ENCODE results near the gene LIMK1.

The LIMK1 gene

GRCh38 chr7:74063646-74064045, 20.0 kb upstream of the LIMK1 start:
- Mint-ChIP-seq H3K4me3 (no peak overlapping the region), H3K27ac (peak overlapping the region; percentile 89), H3K36me3 (no peaks in the 10 kb centered on the region), H3K9me3 (no peaks in the 10 kb centered on the region), H3K4me1 (peaks cover 13% of the 10 kb centered on the region)
- DNase-seq (ENCODE audit: low spot score in 2 of 2) (no peak), ATAC-seq (no peak)

- H3K27ac Mint-ChIP-seq: no peak overlapping the region
- no peak overlapping the region for H3K4me3 Mint-ChIP-seq
- H3K9me3 Mint-ChIP-seq: no peaks in the 10 kb centered on the region
- no peak for DNase-seq (ENCODE audit: low spot score in 2 of 2)
- peaks cover 13% of the 10 kb centered on the region for H3K4me1 Mint-ChIP-seq
- no peaks in the 10 kb centered on the region for H3K36me3 Mint-ChIP-seq
- ATAC-seq: no peak
These were observed 18.9 kb upstream of the LIMK1 start for GRCh38 chr7:74064696-74065095.

- H3K9me3 Mint-ChIP-seq: no peaks in the 10 kb centered on the region
- H3K36me3 Mint-ChIP-seq: no peaks in the 10 kb centered on the region
- H3K4me3 Mint-ChIP-seq: no peak overlapping the region
- no peak for ATAC-seq
- H3K4me1 Mint-ChIP-seq: peaks cover 8% of the 10 kb centered on the region
- H3K27ac Mint-ChIP-seq: no peak overlapping the region
- no peak for DNase-seq (ENCODE audit: low spot score in 2 of 2)
These were observed 17.0 kb upstream of the LIMK1 start for GRCh38 chr7:74066626-74067025.

- Mint-ChIP-seq H3K9me3 (no peaks in the 10 kb centered on the region), H3K4me3 (no peak overlapping the region), H3K36me3 (no peaks in the 10 kb centered on the region), H3K27ac (no peak overlapping the region), H3K4me1 (no peaks in the 10 kb centered on the region)
- DNase-seq (ENCODE audit: low spot score in 2 of 2): no peak
- ATAC-seq: no peak
These were observed 15.1 kb upstream of the LIMK1 start for GRCh38 chr7:74068378-74069085.

GRCh38 chr7:74069086-74069541, 14.5 kb upstream of the LIMK1 start:
- ATAC-seq: no peak
- no peaks in the 10 kb centered on the region for H3K36me3 Mint-ChIP-seq
- no peaks in the 10 kb centered on the region for H3K9me3 Mint-ChIP-seq
- no peaks in the 10 kb centered on the region for H3K4me1 Mint-ChIP-seq
- DNase-seq (ENCODE audit: low spot score in 2 of 2): no peak
- H3K4me3 Mint-ChIP-seq: no peak overlapping the region
- no peak overlapping the region for H3K27ac Mint-ChIP-seq

- no peak for DNase-seq (ENCODE audit: low spot score in 2 of 2)
- H3K36me3 Mint-ChIP-seq: no peaks in the 10 kb centered on the region
- H3K4me3 Mint-ChIP-seq: no peak overlapping the region
- H3K9me3 Mint-ChIP-seq: no peaks in the 10 kb centered on the region
- no peaks in the 10 kb centered on the region for H3K4me1 Mint-ChIP-seq
- H3K27ac Mint-ChIP-seq: peak overlapping the region; percentile 24
- no peak for ATAC-seq
These were observed 13.6 kb upstream of the LIMK1 start for GRCh38 chr7:74069790-74070618.

- no peaks in the 10 kb centered on the region for H3K4me1 Mint-ChIP-seq
- no peak overlapping the region for H3K4me3 Mint-ChIP-seq
- DNase-seq (ENCODE audit: low spot score in 2 of 2) (no peak), ATAC-seq (no peak)
- no peaks in the 10 kb centered on the region for H3K9me3 Mint-ChIP-seq
- no peaks in the 10 kb centered on the region for H3K36me3 Mint-ChIP-seq
- peak overlapping the region; percentile 24 for H3K27ac Mint-ChIP-seq
These were observed 13.0 kb upstream of the LIMK1 start for GRCh38 chr7:74070619-74070921.

GRCh38 chr7:74071121-74071520, 12.5 kb upstream of the LIMK1 start:
- no peaks in the 10 kb centered on the region for H3K36me3 Mint-ChIP-seq

GRCh38 chr7:74074770-74075169, 8.8 kb upstream of the LIMK1 start:
- no peaks in the 10 kb centered on the region for H3K36me3 Mint-ChIP-seq
- no peak overlapping the region for H3K4me3 Mint-ChIP-seq
- no peaks in the 10 kb centered on the region for H3K4me1 Mint-ChIP-seq
- ATAC-seq: no peak
- H3K27ac Mint-ChIP-seq: peak overlapping the region; percentile 29
- no peak for DNase-seq (ENCODE audit: low spot score in 2 of 2)
- H3K9me3 Mint-ChIP-seq: no peaks in the 10 kb centered on the region

More at GRCh38 chr7:74071121-74071520, 12.5 kb upstream of the LIMK1 start:
- no peaks in the 10 kb centered on the region for H3K9me3 Mint-ChIP-seq
- no peak for DNase-seq (ENCODE audit: low spot score in 2 of 2)
- no peak overlapping the region for H3K27ac Mint-ChIP-seq
- no peaks in the 10 kb centered on the region for H3K4me1 Mint-ChIP-seq
- H3K4me3 Mint-ChIP-seq: no peak overlapping the region
- no peak for ATAC-seq

- Mint-ChIP-seq H3K9me3 (no peaks in the 10 kb centered on the region), H3K4me3 (no peak overlapping the region), H3K36me3 (no peaks in the 10 kb centered on the region), H3K4me1 (no peaks in the 10 kb centered on the region), H3K27ac (no peak overlapping the region)
- DNase-seq (ENCODE audit: low spot score in 2 of 2) (no peak), ATAC-seq (no peak)
These were observed 5.1 kb upstream of the LIMK1 start for GRCh38 chr7:74078461-74078860.

- Mint-ChIP-seq H3K27ac (no peak overlapping the region), H3K4me1 (peaks cover 21% of the 10 kb centered on the region), H3K4me3 (peak overlapping the region; percentile 89), H3K36me3 (peaks cover 26% of the 10 kb centered on the region), H3K9me3 (no peaks in the 10 kb centered on the region)
- no peak for DNase-seq (ENCODE audit: low spot score in 2 of 2)
- ATAC-seq: no peak
These were observed 861 bp upstream of the LIMK1 start for GRCh38 chr7:74082770-74083116.

- Mint-ChIP-seq H3K9me3 (no peaks in the 10 kb centered on the region), H3K4me3 (peak overlapping the region; percentile 89), H3K36me3 (peaks cover 37% of the 10 kb centered on the region), H3K4me1 (peaks cover 22% of the 10 kb centered on the region), H3K27ac (peak overlapping the region; percentile 85)
- DNase-seq (ENCODE audit: low spot score in 2 of 2) (peak in 1 of 2 donors; percentile 67), ATAC-seq (peak; percentile 70)
These were observed 521 bp downstream of the LIMK1 start for GRCh38 chr7:74083928-74084721.

GRCh38 chr7:74084722-74085578, 1.3 kb downstream of the LIMK1 start:
- Mint-ChIP-seq H3K9me3 (no peaks in the 10 kb centered on the region), H3K27ac (peak overlapping the region; percentile 85), H3K36me3 (peaks cover 42% of the 10 kb centered on the region), H3K4me1 (peaks cover 30% of the 10 kb centered on the region), H3K4me3 (peak overlapping the region; percentile 89)
- ATAC-seq (no peak), DNase-seq (ENCODE audit: low spot score in 2 of 2) (no peak)

- H3K4me3 Mint-ChIP-seq: no peak overlapping the region
- DNase-seq (ENCODE audit: low spot score in 2 of 2) (no peak), ATAC-seq (no peak)
- H3K4me1 Mint-ChIP-seq: peaks cover 37% of the 10 kb centered on the region
- peaks cover 43% of the 10 kb centered on the region for H3K36me3 Mint-ChIP-seq
- H3K9me3 Mint-ChIP-seq: no peaks in the 10 kb centered on the region
- peak overlapping the region; percentile 91 for H3K27ac Mint-ChIP-seq
These were observed 4.3 kb downstream of the LIMK1 start for GRCh38 chr7:74087791-74088453.

Data from stimulated activated effector memory CD8-positive, alpha-beta T cell treated with anti-CD3 and anti-CD28 coated beads, Interleukin-12 subunit alpha, Interleukin-12 subunit beta, amount 100 ng/mL, for 72 hours (primary cell).